HS-27A (cell line): ENCODE results near the gene ACBD6.

Experiments
- DNase-seq: peaks from one replicate; pipeline ENCODE4 v3.0.0-alpha.2; 2012; ENCODE audit warnings: low read depth, missing footprints

The ACBD6 gene

DNA sequence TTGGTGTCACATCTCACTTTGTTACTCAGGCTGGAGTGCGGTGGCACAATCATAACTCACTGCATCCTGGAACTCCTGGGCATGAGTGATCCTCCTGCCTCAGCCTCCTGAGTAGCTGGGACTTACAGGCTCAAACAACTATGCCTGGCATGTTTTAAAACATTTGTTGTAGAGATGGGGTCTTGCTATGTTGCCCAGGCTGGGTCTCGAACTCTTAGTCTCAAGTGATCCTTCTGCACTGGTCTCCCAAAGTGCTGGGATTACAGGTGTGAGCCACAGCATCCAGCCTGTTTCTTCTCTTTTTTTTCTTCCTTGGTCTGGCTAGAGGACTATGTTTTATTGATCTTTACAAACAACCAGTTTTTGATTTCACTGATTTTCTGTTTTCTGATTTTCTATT is 207.7 kb downstream of the ACBD6 start:
- DNase-seq: no peak

DNA sequence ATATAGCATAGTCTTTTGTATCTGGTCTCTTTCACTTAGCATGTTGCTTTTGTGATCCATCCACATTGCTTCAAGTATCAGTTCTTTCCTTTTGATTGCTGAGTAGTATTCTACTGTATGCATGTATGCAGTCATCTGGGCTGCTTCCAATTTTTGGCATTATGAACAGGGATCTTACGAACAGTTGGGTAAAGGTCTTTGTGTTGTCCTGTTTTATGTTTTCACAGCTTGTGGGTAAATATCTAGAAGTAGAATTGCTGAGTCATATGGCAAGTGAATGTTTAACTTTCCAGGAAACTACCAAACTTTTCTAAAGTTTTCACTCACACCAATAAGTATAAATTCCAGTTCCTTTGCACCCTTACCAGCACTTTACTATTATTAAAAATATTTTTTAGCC is 211.4 kb downstream of the ACBD6 start:
- DNase-seq: no peak

DNA sequence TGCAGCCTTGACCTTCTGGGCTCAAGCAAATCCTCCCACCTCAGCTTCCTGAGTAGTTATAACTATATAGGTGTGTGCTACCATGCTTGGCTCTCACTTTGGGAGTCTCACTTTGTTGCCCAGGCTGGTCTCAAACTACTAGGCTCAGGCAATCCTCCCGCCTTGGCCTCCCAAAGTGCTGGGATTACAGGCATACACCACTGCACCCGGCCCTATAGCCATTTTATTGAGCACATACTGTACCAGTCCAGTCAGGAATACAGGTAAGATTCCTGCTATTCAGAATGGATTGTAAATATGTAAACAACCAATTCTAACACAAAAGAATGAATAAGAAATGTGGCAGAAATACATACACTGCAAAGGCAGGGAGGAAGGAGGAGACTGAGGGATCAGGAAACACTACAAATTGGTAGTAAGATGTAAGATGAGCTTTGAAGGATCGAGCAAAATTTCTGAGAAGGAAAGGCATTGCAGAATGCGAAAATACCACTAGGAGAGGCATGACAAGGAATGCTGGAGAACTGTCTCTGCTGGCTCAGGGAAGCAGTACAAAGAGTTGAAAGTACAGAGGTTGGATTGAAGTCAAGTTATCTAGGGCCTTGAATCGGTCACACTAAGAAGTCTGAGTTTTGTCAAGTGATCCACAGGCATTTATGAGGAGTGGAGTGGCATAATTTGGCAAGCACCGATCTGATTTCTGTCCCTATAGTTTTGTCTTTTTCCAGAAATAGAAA is 211.9 kb downstream of the ACBD6 start:
- DNase-seq: no peak

DNA sequence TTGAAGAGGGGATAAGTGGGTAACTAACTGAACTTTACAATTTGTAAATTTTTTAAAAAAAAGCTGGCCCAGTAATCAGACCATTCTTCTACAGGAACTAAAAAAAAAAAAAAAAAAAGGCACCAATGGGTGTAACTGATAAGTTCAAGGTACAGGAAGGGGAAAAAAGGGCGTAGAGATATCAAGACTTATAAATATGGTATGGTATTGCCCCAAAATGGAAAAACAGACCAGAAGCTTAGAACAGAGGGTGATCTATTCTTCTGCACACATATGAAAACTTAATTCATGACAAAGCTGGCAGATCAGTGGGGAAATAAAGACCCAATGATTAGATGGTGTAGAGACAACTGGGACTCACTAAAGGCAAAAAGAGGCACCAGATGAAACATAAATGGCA is 213.4 kb downstream of the ACBD6 start:
- no peak for DNase-seq

DNA sequence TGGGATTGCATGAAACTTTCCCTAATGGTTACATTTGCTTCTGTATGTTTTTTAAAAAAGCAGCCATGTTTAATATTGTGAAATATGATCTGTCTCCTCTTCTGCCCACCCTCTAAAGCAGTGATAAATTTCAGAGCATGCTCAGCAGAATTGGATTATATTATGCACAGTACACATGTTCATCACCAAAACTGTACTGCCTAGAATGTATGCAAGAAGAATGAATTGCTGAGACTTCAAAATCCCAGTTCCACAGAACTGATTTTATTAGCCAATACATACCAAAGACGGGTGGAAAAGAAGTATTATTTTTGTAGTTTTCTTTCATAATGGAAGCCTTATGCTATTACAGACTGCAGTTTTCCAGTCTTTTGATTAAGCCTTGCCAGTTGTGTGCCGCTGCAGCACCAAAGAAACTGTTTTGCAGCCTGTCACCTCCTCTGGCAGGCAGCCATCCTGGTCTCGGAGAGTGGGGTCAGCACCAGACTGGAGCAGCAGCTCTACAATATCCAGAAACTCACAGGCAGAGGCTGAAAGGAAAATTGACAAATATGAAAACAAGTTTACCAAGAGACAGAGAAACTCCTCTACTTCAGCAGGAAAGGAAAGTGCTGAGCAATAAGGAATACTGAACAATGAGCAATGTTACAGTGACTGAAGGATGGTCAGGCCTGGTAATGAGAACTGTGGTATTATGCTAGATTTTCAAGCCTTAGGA is 214.2 kb downstream of the ACBD6 start:
- DNase-seq: no peak

DNA sequence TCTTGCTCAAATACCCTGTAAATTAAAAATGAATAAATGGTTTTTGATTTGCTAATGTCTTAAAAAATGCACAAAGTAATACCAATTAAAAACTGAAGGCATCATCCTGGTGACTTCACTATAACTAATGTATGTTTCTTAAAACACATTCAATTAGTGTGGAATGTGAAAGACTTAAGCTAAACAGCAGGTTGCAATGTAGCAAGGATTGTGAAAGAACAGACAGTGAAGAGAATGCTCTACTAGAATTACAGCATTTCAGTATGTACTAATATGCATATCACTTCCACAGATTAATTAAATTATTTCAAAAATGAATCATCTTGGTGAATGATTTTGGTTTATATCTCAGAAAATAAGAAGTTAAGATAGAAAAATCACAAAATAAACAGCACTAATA is 216.0 kb downstream of the ACBD6 start:
- no peak for DNase-seq

DNA sequence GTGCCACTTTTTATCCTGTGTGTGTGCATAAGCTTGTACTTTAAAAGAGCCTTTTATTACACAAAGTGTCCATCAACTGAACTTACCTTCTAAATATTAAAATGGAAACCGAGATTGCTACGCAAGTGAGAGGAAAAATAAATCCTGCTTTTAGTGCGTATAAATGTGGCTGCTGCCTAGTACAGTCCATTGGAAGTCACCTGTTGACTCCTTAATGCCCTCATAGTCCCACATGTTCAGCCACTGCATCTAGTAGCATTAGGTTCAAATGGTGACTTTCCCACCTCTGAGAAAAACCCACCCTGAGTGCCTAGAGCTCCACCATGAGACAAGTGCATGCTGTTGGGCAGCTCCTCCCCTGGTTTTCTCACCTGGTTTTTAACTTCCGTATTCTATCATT is 219.3 kb downstream of the ACBD6 start:
- no peak for DNase-seq

DNA sequence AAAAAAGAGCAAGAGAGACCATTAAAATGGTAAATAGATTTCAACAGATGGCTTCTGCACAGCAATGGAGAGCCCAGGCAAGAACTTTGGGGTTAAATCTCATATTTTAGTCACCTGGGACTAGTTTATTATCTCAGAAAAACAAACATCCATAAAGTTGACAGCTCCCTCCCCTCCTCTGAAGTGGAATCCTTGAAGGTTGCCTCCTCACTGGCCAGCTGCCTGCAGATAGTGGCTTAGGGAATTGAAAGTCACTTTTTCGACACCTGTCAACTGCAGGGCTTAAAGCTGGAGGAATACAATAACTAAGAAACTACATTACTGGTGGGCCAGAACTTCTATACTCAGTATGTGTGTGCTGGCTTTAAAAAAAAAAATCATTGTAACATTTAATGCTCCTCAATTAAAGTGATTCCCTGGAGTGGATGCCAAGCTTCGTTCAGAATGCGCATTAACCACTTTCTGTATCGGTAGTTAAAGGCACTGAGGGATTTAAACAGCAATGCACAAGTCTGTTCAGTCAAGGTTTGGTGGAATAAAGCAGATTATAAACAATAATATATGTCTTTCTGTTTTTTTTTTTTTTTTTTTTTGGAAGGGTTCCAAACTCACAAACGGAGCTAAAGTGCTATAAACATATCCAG is 219.9 kb downstream of the ACBD6 start:
- no peak for DNase-seq

DNA sequence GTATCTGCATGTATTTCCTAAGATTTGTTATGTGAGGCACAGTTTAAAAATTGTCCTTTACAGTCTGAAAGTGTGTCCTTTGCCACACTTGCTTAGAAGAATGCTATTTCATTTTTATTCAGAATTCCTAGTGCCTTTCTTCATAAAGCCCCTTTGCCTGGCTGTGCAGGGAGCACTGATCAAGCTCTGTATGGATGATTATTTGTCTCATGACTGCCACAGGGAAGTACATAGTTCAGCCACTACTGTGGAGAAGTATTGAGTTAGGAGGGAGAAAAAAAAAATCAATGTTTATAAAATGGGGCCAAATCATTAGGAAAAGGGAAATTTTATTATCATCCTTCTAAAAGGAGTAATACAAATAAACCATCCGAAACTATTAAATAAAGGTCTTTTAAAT is 220.9 kb downstream of the ACBD6 start:
- DNase-seq: no peak

DNA sequence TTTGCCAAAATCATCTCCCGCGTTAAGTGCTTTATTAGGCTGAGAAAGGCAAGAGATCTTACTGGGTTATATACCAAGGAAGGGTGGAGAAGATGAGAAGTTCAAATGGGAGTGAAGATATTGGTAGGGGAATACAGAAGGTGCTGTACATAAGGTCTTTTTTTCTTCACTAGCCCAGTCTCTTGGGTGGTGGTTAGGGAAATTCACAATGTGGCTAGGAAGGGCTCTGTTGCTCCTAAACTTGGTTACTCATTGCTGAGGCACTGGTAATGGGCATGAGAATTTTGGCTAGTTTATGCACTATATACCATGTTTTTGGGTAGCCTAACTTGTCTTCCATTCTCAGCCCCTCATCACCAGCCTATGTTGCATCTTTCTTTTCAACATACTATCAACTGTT is 221.8 kb downstream of the ACBD6 start:
- DNase-seq: no peak

DNA sequence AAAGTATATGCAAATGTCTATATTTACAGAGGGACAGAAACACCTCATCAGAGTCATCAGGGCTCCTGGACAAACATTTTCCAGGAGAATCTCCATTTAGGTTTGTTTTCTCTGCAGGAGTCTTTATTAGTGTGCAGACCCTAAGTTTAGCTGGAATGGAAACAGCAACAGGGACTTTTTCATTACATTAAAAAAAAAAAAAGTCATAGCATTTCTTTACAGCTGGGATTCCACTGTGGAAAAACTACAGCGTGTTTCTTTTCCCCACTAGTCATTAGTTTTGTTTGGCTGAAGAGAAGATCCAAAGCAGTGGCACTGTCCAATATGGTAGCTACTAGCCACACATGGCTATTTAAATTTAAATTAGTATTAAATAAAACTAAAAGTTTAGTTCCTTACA is 222.7 kb downstream of the ACBD6 start:
- DNase-seq: no peak

DNA sequence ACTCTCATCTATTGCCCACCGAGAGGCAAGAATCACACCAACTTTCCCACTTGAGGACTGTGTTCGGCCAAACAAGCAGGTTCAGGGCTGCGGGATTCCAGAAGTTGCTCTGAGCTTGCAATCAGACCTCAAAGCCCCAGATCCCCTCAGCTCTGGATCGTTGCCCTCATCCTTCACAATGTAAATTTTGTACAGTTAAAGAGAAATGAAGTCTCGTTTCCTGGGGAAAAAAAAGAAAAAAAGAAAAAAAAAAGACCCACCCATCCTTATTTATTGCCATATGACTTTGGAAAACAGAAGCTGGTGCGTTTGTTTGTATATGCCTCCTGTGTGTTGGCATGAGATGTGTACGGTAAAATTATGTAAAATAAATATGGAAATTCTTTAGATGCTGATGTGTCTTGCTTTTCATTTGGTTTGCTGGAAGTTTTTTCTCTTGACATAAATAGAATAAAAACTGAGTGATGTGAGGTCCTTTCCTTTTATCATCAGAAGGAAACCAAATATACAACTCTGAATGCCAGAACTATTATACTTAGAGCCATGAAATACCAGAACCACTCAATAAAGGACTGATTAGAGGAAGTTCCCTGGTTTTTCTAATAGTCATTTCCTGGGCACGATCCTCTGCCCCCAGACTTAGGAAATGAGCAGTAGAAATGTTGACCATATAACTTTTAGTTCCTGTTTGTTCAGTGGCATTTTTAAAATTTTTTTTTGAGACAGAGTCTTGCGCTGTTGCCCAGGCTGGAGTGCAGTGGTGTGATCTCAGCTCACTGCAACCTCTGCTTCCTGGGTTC is 223.6 kb downstream of the ACBD6 start:
- no peak for DNase-seq

DNA sequence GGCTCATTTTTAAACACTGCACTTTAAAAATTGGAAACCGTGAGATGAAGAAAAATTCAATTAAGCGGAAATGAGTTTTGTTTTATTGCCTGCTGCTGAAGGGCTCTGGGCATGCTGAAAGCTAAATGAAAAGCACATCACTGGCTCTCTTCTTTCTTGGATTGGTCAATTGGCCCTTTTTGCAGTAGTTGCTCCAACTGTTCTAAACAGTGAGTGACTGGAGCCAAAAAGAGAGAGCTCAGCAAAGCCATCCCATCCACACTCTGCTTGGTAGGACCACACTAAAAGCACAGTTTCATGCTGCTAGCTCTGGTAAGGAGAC is 224.2 kb downstream of the ACBD6 start:
- no peak for DNase-seq

DNA sequence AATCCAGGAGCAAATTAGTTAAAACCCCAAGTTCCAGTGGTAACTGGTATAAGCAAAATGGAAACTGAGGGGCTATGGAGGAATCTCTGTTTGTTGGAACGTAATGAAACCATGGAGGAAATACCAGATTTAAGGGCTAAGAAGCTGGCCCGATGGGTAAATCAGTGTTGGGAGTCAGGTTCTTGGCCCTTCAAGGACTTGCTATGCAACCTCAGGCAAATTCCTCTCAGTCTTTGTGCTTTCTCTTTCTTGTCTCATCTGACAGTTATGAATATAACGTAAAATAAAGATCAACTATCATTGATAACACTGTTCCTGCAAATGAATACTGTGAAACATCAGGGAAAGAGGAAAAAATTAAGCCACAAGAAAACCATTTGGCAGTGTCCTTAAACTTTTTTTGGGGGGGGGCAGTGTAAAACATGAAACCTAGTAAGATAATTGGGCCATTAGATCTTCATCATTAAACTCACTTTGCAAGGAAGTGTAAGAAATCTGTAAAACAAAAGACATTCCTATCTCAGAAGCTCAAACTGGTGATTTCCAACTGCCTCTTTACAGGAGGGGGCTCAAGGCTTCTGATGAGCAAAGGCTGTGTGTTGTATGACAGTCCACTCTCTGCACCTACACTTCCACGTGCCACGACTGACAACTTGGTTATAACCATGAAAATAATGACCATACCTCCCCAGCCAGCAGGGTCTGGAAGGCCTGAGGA is 224.7 kb downstream of the ACBD6 start:
- no peak for DNase-seq

DNA sequence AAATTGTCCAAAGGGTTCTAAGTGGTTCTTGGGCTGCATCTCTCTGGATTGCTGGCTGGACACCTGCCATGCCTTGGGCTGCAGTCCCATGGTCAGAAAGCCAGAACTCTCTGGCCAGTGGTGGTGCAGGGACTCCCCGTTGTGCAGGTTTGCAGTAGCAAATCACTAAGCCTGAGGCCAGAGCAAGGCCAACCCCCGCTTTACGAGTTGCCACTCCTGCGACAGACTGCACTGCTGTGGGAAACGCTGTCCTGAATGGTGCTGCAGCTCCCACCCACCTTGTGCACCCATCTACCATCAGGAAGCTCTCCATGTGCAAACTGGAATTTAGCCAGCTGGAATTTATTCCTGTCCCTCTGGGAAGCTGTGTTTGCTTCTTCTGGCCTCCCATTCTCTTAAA is 226.7 kb downstream of the ACBD6 start:
- no peak for DNase-seq

DNA sequence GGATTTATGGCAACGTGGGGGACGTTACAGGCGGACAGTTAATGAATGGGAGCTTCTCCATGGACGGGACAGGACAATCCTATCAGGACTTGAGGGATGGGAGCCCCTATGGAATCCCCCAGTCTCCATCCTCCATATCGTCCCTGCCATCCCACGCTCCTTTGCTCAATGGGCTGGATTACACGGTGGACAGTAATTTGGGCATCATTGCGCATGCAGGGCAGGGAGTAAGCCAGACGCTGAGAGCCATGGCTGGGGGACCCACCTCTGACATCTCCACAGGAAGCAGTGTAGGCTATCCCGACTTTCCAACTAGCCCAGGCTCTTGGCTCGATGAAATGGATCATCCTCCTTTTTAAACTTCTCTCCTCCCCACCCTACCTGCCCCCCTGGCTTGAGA is 228.2 kb downstream of the ACBD6 start:
- DNase-seq: no peak

DNA sequence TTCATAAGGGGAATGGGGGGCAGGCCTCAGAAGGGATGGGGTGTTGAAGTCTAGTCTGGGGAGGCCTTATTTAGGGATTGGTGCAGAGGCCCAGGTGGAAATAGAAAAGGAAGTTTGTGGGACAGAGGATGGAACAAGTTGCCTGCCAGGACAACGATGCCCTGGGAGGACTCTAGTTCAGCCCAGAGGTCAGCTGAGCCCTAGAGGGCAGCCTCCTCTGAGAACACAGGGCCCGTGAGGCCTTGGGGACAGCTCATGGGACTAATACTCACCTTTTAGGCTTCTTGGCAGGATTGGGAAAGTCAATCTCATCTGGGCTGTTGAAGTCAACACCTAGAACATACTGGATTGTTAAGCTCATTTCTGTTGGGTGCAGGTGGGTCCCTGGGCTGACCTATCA is 229.3 kb downstream of the ACBD6 start:
- DNase-seq: no peak

DNA sequence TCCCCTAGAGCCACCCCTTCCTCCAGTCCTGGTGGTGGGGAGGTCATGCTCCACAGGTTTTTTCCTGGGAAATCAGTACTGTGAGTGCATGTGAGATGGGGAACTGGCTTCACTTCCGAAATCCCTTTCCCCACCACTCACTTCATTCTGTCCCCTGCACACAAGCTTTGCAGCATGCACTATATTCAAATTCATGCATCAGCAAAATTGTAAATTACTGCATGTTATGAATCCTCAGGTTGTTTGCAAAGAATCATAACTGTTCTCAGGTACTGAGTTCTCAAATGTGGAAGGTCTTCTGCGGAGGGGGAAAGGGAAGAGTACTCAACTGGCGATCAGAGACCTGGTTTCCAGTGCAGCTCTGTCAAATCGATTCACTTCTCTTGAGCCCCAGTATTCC is 230.0 kb downstream of the ACBD6 start:
- no peak for DNase-seq

DNA sequence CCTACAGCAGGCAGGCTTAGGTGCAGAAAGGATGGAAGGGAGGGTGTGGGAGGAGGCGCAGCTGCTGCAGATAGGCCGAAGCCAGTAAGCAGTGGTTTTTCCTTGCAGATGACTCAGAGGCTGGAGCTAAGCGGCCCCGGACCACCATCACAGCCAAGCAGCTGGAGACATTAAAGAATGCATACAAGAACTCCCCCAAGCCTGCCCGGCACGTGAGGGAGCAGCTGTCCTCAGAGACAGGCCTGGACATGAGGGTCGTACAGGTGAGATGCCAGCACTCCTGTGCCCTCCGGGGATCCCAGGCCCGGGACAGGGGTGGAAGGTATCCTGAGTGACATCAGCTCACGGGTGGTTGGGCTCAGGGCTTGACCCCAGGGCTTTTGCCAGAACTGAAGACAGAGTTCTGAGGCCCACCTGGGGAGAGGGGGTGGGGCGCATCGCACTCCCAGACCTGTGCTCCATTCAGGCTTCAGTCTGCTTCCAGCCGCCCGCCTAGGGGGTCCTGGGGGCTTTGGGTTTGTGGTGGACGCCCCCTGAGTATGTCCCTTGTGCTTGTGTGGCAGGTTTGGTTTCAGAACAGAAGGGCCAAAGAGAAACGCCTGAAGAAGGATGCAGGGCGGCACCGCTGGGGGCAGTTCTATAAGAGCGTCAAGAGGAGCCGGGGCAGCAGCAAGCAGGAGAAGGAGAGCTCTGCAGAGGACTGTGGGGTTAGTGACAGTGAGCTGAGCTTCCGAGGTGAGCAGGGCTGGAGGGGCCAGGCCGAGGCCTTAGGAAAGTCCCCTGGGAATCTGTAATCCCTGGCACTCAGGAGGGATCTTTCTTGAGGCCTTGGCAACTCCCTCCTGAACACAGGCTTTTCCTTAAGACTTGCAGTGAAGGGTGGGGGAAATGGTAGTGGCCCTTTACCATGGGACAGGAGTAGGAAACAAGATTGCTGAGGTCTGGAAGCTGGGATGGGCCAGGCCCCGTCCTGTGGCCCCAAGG is 230.8 kb downstream of the ACBD6 start:
- no peak for DNase-seq

DNA sequence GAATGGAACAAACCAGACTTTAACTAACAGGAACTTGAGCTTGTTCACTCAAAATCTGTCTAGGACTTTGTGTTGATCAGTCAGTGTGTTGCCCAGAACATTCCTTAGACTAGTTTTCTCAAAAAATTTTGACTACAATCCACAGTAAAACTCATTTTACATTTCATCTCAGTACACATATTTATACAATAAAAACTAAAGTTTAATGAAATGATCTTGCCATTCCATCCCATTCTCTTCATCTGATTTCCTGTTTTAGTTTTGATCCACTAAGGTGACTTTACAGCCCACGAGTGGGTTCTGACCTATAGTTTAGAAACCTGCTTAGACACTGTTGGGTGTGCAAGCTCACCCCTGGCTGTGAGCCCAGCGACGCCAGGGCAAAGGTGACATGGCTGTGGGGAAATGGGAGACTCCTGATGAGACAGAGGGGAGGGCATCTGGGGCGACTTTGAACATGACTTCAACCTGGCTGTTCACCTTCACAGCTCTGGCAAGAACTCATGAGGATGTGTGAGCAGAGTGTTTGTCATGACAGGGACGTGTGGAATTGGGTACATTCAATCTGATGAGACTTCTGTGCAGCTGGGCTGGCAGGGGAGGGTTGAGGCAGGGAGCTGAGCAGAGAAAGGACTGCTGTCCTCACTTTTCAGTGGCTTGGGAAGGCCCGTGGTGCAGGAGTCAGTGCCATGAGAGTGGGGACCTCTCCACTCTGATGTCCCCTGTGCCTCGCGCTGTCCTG is 231.7 kb downstream of the ACBD6 start:
- DNase-seq: no peak
